H1 (cell line): ENCODE results near the gene CAMSAP1. TPM values are rescaled to one million over a fixed set of nuclear protein-coding genes. Genes with fewer than 3 reads are reported as not detected.

Experiments used
- CBX5 ChIP-seq: fragments of 300-800, 300-1000 bp; sonication (generic); IDR thresholded peaks from 2 replicates; pipeline ENCODE4 v1.7.1; 2016; ENCODE audit warnings: antibody characterized with exemption, low read length, low read depth
- E2F6 ChIP-seq: IDR thresholded peaks from 2 replicates; pipeline ENCODE4 v1.6.1; 2012; ENCODE audit warnings: inconsistent platforms
- KDM4A ChIP-seq: IDR thresholded peaks from one replicate; pipeline ENCODE4 v1.7.1; 2012; ENCODE audit warnings: low read depth, mild to moderate bottlenecking, moderate library complexity, low read length, inconsistent platforms; ENCODE audit not compliant: severe bottlenecking
- NRF1 ChIP-seq: IDR thresholded peaks from 2 replicates; pipeline ENCODE4 v1.6.1; 2011; ENCODE audit warnings: mild to moderate bottlenecking, low read depth, low read length, improper control_type of control experiment
- PHF8 ChIP-seq: fragments of 200-600 bp; sonication (generic); conservative IDR thresholded peaks from 2 replicates; pipeline ENCODE4 v1.7.1; 2012; ENCODE audit warnings: low read depth, mild to moderate bottlenecking, inconsistent platforms, low read length, moderate library complexity
- SUZ12 ChIP-seq: fragments of 200-600 bp; sonication (generic); IDR thresholded peaks from 2 replicates; pipeline ENCODE4 v1.6.1; 2012; ENCODE audit warnings: mild to moderate bottlenecking, inconsistent platforms, low read length, moderate library complexity, mixed read lengths
- polyA plus RNA-seq, 7 experiments: library from polyadenylated mRNA; depleted of rRNA in 3 of 7; stranded (reverse) in 5 of 7; unstranded in 2 of 7; fragments of >200 nt in 5 of 7; fragments of 200-250 nt in 2 of 7; gene quantifications; 1 replicate in 5 of 7; 2 replicates in 1 of 7; 4 replicates in 1 of 7; pipeline versions ENCODE4 v1.2.1 to v1.2.3, GENCODE V29; 2011 to 2013; ENCODE audit warnings: missing spikeins in 2 of 7, mixed read lengths in 2 of 7
- total RNA-seq: library from RNA; stranded (reverse); fragmentation: NEBNext Ultra II Directional; extraction: Animal tissue kit (Norgen Biotek cat#: 25700); gene quantifications from 2 replicates; pipeline ENCODE4 v1.2.1, GENCODE V29; 2021

CAMSAP1 gene
- total and polyA plus RNA-seq, 2 of the 8 experiments (the other 6 are each of a cell fraction or from before 2014, with no cell fraction given): 13.4 to 44.0 TPM

- TF ChIP-seq SUZ12 (no peak), CBX5 (no peak), NRF1 (peak; percentile 45), KDM4A (peak; percentile 8), PHF8 (0 out of 2 replicates have a peak, but pooled peaks have one; percentile 33), E2F6 (no peak)
Measured at GRCh38 chr9:135907431-135908092, at the start of gene CAMSAP1 (continued).
